Activated T-cell treated with anti-CD3 and anti-CD28 coated beads for 4 hours (primary cell): Measurements from ENCODE around the gene SH3GL3.

Experiments used
- DNase-seq: peaks from one replicate; pipeline ENCODE4 v3.0.0-alpha.2; 2020

Gene SH3GL3

DNA sequence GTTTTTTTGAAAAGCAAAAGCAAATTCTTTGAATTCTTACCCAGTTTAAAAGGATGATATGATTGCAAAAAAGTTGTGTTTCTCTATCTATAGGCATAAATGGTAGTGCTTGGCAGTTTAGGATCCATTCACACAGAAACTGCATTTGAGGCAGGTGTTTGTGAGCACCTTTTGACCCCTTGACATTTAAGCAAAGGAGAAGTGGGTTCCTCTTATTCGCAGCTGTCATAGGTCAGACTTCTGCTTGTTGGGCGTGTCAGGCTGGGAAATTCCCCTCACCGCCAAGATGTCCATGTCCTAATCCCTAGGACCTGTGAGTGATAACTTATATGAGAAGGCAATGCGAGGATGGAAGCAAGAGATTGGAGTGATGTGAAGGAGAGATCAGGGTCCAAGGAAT is 67.4 kb downstream of the SH3GL3 start:
- DNase-seq, result no peak

DNA sequence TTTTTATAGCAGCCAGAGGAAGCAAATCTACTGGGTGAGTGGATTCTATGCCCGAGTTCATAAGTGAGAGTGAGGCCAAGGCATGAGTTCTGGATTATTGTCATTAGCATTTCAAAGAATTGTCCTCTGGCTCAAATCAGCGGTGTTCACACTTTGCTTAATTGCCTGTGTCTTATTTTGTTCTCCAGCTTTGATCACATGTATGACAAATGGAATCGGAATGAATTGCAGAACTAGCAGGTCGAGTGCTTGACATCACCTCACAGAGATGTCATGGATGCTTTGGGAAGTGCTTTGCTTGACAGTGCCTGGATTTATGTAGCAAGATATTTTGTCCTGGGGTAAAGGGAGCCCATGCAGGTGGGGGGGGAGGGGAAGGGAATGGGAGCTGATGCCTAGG is 68.0 kb downstream of the SH3GL3 start:
- DNase-seq, result no peak

- DNase-seq, result no peak
Observed at GRCh38 chr15:83516935-83517334, 69.8 kb downstream of the SH3GL3 start.

DNA sequence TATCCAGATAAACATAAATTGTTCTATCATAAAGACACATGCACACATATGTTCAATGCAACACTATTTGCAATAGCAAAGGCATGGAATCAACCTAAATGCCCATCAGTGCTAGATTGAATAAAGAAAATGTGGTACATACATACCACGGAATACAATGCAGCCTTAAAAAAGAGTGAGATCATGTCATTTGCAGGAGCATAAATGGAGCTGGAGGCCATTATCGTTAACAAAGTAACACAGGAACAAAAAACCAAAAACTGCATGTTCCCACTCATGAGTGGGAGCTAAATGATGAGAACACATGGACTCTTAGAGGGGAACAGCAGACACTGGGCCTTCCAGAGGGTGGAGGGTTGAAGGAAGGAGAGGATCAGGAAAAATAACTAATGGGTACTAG is 79.2 kb downstream of the SH3GL3 start:
- no peak for DNase-seq

- no peak for DNase-seq
Observed at GRCh38 chr15:83533410-83533962, 86.3 kb downstream of the SH3GL3 start.

DNA sequence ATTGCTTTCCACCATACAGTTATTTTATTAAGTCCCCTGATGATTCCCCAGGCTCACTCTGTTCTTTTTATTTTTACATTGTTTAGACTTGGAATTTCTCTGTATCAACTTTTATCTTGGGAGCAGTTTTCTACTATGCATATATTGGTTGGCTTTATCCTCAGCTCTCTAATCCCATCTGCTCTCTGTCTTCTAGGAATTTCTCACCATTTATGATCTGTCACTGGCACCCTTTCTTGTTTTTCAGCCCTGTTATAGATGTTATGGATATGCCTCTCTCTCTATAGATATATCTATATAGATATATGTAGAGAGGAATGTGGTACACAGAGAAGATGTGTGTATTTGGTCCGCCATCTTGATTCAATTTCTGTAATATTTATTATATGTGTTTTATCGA is 90.5 kb downstream of the SH3GL3 start:
- DNase-seq, result no peak

DNA sequence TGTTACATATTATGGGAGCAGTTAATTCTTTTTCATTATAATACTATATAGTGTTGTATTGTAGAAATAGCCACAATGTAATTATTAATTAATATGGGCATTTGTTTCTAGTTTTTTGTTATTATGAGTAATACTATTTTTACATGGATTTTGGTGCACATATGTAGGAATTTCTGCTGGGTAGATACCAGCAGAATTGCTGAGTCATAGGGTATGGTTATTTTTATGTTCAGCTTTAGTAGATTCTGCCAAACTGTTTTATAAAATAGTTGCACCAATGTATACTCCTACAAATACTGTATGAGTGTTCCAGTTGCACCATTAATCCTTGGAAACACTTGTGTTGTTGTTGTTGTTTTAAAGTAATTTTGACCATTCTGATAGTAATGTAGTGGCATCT is 91.5 kb downstream of the SH3GL3 start:
- DNase-seq, result no peak

DNA sequence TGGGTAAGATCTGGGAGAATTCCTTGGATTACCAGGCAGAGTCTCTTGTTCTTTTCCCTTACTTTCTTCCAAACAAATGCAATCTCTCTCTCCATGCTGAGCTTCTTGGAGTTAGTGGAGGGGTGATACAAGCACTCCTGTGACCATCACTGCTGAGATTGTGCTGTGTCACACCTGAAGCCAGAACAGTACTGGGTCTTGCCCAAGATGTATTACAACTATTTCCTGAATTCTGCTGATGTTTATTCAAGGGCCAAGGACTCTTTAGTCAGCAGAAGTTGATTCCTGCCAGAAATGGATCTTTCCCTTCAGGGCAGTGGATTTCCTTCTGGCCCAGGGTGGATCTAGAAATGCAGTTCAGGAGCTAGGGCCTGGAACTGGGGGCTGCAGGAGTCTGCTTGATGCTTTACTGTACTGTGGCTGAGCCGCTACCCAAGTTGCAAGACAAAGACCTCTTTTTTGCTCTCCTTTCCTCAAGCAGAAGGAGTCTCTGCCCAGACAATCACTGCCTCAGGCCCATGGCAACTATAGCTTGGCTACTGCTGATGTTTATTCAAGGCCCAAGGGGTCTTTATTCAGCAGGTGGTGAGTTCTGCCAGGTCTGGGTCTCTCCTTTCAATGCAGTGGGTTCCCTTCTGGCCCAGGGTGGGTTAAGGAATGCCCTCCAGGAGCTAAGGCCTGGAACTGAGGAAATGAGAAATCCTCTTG is 98.8 kb downstream of the SH3GL3 start:
- no peak for DNase-seq

- no peak for DNase-seq
Observed at GRCh38 chr15:83546512-83546888, 99.4 kb downstream of the SH3GL3 start.

- DNase-seq, result no peak
Observed at GRCh38 chr15:83547168-83547567, 100.0 kb downstream of the SH3GL3 start.

DNA sequence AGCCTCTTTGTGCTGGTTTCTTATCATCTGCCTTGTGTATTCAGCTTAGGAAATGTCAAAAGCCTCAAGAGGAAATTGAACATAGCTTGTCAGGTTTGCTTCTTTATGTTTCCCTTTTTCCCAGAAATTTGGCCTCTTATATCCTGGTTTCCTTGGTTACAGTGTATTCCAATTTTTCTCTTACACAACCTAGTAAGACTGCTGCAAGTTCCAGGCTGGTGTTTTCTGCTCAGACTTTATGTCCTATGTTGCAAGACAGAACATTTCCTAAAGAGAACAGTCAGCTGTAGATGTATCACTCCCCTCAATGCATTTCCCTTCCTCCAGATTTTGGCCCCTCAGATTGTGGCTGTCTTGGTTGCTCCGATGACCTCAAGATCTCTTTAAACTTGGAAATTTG is 102.5 kb downstream of the SH3GL3 start:
- no peak for DNase-seq

GRCh38 chr15:83554558-83554957 is 107.4 kb downstream of the SH3GL3 start:
- DNase-seq, result no peak

- DNase-seq, result no peak
Observed at GRCh38 chr15:83555383-83555782, 108.2 kb downstream of the SH3GL3 start.

- DNase-seq, result no peak
Observed at GRCh38 chr15:83556068-83556467, 108.9 kb downstream of the SH3GL3 start.

DNA sequence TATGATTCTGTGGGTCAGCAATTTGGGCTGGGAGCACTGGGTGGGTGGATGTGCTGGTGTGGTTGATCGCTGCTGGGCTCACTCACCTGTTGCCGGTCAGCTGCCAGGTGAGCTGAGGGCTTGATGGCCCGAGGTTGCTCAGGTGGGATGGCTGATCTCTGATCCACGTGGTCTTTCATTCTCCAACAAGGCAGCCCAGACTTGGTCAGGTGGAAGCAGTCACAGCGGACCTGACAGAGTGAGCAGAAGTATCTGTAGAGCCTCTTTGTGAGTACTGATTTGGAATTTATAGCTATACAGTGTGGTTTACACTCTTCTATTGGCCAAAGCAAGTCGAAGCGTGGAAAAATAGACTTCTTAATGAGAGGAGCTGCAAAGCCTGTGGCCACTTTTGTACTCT is 109.6 kb downstream of the SH3GL3 start:
- no peak for DNase-seq

DNA sequence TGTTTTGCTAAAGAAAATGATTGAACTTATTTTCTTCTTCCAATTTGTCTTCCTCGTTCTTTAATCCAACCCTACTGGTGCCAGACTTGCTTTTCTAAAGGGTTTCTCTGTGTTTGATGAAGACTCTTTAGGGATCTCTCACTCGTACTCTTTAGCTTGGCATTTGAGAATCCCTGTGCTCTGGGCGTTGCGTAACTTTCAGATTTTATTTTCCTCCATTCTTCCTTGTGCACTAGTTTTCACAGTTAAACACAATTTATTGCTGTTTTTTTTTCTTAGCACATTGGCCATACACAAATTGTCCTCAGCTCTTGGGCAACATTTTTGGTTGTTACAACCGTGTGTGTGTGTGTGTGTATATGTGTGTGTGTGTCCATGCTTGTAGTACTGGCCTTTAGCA is 111.0 kb downstream of the SH3GL3 start:
- DNase-seq, result no peak

GRCh38 chr15:83559310-83559966 is 112.3 kb downstream of the SH3GL3 start:
- DNase-seq, result peak; percentile 22

GRCh38 chr15:83561661-83562060 is 114.5 kb downstream of the SH3GL3 start:
- no peak for DNase-seq

GRCh38 chr15:83565138-83565537 is 118.0 kb downstream of the SH3GL3 start:
- no peak for DNase-seq

- DNase-seq, result no peak
Observed at GRCh38 chr15:83565553-83566159, 118.5 kb downstream of the SH3GL3 start.

GRCh38 chr15:83567318-83567717 is 120.2 kb downstream of the SH3GL3 start:
- no peak for DNase-seq

DNA sequence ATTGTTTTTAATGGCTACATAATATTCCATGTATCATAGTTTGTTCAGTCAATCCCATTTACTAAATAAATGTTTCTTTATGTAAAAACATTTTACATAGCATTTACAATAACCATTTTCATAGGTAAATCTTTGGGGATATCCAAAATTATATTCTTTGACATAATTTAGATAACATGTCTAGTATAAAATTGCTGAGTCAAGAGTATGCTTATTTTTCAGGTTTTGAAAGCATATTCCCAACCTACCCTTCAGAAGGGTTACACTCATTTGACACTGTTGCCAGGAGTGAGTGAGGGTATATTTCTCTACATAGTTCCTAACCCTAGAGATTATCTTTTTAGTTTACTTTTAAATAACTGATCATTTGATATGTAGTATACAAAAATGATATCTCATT is 122.2 kb downstream of the SH3GL3 start:
- no peak for DNase-seq

- DNase-seq, result no peak
Observed at GRCh38 chr15:83570756-83571155, 123.6 kb downstream of the SH3GL3 start.
